ENCODE data around the gene HTT.
"Not testable (repeated sequence)": the region's sequence is repeated elsewhere in the genome, so short reads cannot be mapped to it uniquely, and the experiment has no call there.

Gene HTT

DNA sequence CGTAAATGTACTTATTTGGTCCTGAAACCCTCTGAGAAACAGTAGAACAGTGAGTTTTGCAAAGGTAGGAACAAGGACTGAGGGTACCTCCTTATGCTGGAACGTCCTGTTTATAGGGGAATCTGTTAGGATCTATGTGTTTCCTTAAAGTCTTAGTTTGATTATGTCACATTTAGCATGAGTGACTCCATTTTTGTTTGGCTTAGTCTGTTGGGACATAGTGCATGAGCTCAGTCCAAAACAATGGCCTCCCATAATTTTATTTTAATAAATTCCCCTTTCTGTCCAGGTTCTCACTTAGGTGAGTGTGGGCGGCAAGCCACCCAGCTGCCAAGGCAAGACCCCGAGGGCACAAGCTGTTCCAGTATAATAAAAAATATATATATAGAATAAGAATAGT lies 27.9 kb upstream of the HTT start:
- DNase-seq = no peak

DNA sequence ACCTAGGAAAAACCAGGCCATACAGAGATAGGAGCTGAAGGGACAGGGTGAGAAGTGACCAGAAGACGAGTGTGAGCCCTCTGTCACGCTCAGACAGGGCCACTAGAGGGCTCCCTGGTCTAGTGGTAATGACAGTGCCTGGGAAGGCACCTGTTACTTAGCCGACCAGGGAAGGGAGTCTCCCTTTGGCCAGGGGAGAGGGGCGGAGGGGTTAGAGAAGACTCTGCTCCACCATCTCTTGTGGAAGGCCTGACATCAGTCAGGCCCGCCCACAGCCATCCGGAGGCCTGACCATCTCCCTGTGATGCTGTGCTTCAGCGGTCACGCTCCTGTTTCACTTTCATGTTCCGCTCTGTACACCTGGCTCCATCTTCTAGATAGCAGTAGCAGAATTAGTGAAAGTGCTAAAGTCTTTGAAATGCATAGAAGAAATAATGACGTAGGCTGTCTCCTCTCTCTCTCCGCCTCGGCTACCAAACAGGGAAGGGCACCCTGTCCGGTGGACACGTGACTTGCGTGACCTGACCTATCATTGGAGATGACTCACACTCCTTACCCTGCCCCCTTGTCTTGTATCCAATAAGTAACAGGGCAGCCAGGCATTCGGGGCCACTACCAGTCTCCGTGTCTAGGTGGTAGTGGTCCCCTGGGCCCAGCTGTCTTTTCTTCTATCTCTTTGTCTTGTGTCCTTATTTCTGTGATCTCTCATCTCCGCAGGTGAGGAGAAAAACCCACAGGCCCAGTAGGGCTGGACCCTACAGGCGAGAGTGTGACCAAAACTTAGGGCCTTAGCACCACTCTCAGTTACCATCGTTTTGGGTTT lies 26.8 kb upstream of the HTT start:
- peak; percentile 85 for DNase-seq

DNA sequence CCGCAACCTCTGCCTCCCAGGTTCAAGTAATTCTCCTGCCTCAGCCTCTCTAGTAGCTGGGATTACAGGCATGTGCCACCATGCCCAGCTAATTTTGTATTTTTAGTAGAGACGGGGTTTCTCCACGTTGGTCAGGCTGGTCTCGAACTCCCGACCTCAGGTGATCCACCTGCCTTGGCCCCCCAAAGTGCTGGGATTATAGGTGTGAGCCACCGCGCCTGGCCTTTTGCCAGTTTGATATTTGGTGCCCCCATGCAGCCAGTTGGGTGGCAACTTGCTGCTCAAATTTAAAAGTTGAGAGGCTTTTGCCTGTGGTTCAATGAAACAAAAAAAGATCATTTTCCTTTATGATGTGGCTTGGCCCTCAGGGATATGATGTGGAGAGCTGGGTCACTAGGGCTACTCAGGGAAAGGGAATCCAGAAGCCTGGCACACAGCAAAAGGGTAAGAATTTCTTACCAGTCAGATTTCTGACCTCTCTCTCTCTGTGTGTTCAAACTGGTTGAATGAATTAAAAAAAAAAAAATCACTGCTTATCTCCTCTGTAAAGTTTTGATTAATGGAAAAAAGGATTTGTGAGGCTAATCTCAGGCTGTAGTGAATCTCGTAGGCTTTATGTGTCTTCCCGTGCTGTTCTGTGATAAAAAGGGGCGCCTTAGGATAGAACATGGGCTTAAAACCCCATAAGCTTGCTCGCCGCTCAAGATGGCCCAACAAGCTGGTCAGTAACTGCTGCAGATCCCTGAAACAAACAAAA lies 23.2 kb upstream of the HTT start:
- DNase-seq = not testable (repeated sequence)

DNA sequence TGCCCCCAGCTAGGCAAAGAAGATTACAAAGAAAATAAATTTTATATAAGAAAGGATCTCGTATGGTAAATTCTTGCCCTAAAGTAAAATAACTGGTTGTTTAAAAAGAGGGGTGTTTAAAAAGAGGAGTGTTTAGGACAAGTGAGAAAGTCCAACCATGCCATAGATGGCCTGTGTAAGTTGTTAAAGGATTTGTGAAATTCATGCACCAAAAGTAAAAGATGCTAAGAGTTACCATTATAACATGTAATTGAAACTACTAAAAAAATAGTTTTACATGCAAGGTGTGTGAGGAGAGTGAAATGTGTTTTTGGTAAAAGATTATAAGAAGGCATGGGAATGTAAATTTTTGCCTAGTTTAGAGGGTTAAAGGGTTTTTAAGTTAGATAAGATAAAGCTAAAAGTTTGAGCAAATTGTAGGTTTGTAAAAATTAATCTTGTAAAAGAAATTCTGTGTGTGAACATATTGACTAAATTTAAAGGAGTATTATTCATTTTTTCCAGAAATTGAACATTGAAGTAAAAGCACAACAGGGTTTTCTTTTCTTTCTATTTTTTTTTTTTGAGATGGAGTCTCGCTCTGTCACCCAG lies 20.2 kb upstream of the HTT start:
- no peak for DNase-seq

DNA sequence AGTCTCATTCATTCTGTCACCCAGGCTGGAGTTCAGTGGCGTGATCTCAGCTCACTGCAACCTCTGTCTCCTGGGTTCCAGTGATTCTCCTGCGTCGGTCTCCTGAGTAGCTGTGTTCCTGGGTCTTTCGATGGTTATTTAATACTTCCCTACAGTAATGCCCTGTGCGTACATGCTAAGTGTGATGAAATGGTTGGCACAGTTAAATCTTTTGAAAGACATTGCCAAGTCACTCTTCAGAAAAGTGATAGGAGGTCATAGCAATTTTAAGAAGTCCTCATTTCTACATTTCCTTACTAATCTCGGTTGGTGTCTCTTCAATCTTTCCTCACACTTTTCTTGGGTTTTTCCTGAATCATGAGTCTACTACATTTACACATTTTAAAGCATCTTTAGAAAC lies 14.5 kb upstream of the HTT start:
- DNase-seq = no peak

DNA sequence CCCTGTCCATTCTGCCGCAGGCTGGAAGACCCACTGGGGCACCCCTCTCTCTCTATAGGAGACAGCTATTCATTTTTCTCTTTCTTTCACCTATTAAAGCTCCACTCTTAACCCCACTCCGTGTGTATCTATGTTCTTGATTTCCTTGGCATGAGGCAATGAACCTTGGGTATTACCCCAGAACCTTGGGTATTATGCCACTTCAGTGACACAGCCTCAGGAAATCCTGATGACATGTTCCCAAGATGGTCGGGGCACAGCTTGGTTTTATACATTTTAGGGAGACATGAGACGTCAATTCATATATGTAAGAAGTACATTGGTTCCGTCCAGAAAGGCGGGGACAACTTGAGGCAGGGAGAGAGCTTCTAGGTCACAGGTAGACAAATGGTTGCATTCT lies 13.5 kb upstream of the HTT start:
- no peak for DNase-seq

DNA sequence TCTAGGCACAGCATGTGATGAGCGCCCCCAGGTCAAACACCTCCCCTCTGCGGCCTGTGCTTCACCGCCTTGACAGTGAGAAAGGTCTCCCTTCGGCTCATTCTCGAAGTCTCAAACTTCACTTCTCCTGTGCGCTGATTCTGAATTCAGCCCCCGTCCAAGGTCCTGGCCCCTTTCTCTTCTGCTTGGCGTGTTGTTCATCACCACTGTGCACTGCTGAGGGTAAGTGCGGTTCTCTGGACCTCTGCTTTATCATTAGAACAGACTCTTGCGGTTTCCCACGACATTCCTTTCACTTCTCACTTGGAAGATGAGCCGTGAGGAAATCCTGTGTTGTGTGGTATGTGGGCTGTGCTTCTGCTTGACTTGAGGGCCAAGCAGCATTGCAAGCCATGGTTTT lies 12.0 kb upstream of the HTT start:
- no peak for DNase-seq

DNA sequence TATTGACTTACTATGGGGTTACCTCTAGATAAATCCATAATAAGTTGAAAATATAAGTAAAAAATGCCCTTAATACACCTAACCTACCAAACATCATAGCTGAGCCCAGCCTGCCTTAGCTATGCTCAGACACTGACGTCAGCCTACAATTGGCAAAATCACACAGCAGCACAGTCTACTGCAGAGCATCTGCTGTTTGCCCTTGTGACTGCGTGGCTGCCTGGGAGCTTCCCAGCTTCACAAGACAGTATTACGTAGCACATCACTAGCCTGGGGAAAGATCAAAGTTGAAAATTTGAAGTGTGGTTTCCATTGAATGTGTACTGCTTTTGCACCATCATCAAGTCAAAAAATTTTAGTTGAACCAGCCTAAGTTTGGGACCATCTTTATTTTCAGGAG lies 8.9 kb upstream of the HTT start:
- DNase-seq = no peak

DNA sequence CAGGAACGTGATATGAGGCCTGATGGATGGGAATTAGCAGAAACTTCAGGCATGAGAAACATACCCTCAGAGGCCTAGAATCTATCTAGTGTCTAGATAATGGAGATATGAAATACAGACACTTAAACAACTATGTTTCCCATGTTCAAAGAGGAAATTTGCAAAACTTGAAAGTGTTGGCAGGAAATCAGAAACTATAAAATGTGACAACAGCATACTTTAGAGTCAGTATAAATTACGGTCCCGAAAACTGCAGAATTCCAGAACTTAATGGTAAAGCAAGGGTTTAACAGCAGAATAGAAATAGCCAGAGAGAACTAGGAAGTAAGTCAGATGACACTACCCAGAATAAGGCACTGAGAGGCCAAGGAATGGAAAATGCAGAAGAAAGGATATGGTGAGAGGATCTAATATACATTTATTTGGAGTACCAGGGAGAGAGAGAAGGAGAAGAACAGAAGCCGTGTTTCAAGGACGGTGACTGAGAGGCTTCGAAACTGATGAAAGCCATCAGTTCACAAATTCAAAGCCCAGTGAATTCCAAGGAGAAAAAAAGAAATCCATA lies 7.6 kb upstream of the HTT start:
- DNase-seq = no peak

DNA sequence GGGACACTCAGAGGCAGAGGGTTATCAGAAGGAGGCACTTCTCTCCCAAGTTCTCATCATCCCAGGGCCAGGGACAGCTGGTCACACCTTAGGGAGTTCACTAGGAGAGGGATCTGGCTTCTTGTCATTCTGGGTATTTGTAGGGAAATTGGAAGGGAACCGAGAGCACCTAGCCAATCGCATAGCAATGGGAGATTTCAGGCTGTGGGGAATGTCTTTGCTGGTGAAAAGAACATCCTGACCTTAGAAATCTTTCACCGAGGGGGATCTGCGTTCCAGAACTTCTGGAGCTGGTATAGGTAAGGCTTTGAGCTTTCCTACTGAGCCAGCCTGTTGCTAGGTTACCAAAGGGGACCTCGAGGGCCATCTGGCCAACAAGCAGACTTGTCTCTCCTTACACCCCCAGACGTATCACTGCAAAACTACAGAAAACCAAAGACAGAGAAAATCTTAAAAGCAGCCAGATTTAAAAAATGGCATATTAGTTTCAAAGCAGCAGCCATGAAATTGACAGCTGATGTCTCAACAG lies 6.9 kb upstream of the HTT start:
- DNase-seq = no peak

DNA sequence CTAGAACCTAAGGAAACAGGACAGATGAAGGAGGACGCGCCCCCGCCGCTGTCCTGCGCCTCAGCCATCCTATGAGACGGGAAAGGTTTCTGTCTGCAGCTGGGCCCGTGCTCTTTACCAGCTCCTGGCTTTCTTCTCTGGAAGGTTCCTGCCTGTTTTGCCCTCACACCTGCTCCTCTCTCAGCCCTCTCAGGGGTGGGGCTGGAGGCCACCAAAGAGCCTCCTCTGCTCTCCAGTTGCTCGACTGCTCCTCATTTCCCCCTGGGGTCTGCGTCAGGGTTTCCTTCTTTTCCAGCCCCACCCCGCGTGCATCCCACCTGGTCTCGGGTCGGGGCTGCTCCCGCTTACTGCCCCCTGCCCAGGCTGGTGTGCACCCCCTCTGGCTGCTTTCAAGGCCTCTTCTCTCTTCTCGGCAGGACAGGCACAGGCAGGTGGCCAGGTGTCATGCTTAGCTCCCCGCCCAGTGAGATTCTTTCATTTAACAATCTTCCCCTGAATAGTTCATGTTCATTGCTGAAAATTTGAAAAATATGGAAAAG lies 4.8 kb upstream of the HTT start:
- DNase-seq = no peak

DNA sequence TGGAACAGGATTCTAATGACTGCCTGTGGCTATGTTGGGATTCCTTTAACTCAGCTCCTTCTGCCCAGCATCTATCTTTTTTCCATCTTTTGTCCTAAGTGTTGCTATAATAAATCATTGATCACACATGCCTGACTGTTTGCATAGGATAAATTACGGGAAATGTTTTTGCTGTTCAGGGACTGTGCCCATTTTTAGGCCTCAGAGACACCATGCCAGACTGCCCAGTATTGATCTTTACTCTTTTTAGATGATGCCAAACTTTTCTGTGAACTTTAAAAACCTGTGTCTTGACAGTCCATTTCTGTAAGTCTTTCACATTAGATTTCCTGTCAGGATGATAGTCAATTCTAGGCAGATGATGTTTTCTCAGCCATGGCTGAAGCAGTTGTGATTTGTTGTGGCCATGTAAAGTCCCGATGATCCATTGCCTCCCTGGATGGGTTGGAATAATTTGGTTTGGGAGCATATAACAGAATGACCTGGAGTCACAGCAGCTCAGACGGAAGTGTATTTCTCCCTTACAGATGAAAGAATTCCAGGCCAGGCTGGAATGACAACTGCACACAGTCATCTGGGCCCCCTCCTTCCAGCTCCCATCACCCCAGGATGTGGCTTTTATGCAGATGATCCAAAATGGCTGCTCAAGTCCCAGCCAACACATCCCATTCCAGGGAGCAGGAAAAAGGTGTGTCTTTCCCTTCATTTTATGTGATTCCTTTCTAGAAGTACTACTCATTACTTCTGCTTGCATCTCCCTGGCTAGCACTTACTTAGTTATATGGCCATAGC lies 3.6 kb upstream of the HTT start:
- no peak for DNase-seq

DNA sequence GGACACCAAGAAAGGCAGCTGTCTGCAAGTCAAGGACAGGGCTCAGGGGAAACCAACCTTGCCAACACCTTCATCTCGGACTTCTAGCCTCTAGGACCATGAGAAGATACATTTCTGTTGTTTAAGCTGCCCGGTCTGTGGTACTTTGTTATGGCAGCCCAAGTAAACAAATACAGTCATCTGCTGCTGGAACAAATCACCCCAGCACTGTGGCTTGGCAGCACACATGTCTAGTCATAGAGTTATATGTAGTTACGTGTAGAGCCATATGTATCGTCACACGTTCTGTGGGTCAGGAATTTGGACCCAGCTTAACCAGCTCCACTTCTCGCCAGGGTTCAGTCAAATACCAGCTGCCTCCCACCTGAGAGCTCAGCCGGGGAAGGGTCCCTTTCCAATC lies 2.7 kb upstream of the HTT start:
- no peak for DNase-seq

DNA sequence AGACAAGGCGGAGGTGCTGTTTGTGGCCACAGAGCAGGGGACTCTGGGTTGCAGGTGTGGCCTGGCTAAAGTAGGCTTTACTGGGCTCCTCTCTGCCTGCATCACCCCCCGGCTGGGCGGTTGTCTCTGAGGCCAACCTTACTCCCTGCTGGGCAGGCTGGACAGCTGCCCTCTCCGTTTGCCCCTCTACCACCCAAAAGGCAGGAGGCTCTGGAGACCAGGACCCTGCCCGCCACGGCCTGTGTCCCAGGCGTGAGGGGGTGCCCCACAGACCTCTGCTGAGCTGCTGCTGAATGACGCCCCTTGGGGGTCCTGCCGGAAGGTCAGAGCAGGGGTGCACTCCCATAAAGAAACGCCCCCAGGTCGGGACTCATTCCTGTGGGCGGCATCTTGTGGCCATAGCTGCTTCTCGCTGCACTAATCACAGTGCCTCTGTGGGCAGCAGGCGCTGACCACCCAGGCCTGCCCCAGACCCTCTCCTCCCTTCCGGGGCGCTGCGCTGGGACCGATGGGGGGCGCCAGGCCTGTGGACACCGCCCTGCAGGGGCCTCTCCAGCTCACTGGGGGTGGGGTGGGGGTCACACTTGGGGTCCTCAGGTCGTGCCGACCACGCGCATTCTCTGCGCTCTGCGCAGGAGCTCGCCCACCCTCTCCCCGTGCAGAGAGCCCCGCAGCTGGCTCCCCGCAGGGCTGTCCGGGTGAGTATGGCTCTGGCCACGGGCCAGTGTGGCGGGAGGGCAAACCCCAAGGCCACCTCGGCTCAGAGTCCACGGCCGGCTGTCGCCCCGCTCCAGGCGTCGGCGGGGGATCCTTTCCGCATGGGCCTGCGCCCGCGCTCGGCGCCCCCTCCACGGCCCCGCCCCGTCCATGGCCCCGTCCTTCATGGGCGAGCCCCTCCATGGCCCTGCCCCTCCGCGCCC lies 1.1 kb upstream of the HTT start:
- DNase-seq = no peak

DNA sequence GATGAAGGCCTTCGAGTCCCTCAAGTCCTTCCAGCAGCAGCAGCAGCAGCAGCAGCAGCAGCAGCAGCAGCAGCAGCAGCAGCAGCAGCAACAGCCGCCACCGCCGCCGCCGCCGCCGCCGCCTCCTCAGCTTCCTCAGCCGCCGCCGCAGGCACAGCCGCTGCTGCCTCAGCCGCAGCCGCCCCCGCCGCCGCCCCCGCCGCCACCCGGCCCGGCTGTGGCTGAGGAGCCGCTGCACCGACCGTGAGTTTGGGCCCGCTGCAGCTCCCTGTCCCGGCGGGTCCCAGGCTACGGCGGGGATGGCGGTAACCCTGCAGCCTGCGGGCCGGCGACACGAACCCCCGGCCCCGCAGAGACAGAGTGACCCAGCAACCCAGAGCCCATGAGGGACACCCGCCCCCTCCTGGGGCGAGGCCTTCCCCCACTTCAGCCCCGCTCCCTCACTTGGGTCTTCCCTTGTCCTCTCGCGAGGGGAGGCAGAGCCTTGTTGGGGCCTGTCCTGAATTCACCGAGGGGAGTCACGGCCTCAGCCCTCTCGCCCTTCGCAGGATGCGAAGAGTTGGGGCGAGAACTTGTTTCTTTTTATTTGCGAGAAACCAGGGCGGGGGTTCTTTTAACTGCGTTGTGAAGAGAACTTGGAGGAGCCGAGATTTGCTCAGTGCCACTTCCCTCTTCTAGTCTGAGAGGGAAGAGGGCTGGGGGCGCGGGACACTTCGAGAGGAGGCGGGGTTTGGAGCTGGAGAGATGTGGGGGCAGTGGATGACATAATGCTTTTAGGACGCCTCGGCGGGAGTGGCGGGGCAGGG lies 568 bp downstream of the HTT start:
- DNase-seq = peak; percentile 62

DNA sequence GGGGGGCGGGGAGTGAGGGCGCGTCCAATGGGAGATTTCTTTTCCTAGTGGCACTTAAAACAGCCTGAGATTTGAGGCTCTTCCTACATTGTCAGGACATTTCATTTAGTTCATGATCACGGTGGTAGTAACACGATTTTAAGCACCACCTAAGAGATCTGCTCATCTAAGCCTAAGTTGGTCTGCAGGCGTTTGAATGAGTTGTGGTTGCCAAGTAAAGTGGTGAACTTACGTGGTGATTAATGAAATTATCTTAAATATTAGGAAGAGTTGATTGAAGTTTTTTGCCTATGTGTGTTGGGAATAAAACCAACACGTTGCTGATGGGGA lies 1.1 kb downstream of the HTT start:
- DNase-seq = no peak

DNA sequence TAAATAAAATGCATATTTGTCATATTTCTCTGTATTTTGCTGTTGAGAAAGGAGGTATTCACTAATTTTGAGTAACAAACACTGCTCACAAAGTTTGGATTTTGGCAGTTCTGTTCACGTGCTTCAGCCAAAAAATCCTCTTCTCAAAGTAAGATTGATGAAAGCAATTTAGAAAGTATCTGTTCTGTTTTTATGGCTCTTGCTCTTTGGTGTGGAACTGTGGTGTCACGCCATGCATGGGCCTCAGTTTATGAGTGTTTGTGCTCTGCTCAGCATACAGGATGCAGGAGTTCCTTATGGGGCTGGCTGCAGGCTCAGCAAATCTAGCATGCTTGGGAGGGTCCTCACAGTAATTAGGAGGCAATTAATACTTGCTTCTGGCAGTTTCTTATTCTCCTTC lies 3.3 kb downstream of the HTT start:
- DNase-seq = peak; percentile 40

DNA sequence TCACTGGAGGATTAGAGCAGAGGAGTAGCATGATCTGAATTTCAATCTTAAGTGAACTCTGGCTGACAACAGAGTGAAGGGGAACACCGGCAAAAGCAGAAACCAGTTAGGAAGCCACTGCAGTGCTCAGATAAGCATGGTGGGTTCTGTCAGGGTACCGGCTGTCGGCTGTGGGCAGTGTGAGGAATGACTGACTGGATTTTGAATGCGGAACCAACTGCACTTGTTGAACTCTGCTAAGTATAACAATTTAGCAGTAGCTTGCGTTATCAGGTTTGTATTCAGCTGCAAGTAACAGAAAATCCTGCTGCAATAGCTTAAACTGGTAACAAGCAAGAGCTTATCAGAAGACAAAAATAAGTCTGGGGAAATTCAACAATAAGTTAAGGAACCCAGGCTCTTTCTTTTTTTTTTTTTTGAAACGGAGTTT lies 5.2 kb downstream of the HTT start:
- DNase-seq = no peak

DNA sequence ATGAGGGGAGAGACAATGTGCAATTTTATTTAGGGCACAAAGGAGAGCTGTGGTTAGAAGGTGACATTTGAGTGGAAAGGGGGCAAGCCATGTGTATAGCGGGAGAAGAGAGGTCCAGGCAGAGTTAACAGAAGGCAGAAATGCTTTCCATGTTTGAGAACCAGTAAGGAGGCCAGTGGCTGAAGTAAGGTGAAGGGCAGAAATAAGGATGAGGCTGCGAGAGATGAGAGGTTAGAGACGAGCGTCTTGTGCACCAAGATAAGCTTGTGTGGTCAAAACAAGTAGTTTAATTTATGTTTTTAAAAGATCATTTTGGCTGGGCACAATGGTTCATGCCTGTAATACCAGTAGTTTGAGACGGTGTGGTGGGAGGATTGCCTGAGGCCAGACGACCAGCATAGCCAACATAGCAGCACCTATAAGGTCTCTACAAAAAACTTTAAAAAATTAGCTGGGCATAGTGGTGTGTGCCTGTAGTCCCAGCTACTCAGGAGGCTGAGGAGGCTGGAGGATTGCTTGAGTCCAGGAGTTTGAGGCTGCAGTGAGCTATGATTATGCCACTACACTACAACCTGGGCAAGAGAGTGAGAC lies 8.5 kb downstream of the HTT start:
- DNase-seq = no peak

DNA sequence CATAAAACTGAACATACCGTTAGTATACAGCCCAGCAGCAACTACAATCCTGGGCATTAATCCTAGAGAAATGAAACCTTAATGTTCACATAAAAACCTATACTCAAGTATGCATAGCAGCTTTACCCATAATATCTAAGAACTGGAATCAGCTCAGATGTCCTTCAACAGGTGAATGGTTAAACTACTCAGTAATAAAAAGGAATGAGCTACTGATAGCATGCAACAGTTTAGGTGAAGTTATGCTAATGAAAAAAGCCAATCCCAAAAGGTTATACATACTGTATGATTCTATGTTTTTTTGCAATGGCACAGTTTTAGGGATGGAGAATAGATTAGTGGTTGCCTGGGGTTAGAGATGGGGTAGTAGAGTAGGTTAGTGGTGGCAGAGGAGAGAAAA lies 9.3 kb downstream of the HTT start:
- no peak for DNase-seq
